CD8-positive, alpha-beta memory T cell (primary cell): ENCODE results near the gene ZNF326. TPM values are rescaled to one million over a fixed set of nuclear protein-coding genes. Genes with fewer than 3 reads are reported as not detected.
A peak's percentile ranks its signal among the peaks of the same experiment; 100 is the strongest.
"Not testable (repeated sequence)": the region's sequence is repeated elsewhere in the genome, so short reads cannot be mapped to it uniquely, and the experiment has no call there.

ENCODE experiments used
- CTCF ChIA-PET: fragments of 350-600 bp; sonication (Branson Sonifier 250); formaldehyde crosslinking; loops from one replicate; lab custom pipeline; 2021; ENCODE audit warnings: antibody characterized with exemption; lab: Charles Lee
- POLR2A ChIA-PET: fragments of 350-600 bp; sonication (Branson Sonifier 250); formaldehyde crosslinking; loops from one replicate; lab custom pipeline; 2021; ENCODE audit warnings: antibody characterized with exemption; lab: Charles Lee
- DNase-seq, 5 donors: peaks; one replicate each; pipeline versions ENCODE4 v3.0.0 to v3.0.0-alpha.2; 2020 to 2022; ENCODE audit warnings: mixed read lengths in 1 of 5
- H3K27ac ChIP-seq: one replicate; pipeline ENCODE4 v1.7.0; 2013; ENCODE audit warnings: low read depth, mild to moderate bottlenecking, low read length, moderate library complexity
- H3K27me3 ChIP-seq: 2 replicates; pipeline ENCODE4 v1.7.0; 2013; ENCODE audit warnings: low read length, mild to moderate bottlenecking; ENCODE audit not compliant: insufficient read depth, poor library complexity, severe bottlenecking
- H3K36me3 ChIP-seq: 2 replicates; pipeline ENCODE4 v1.7.0; 2013; ENCODE audit warnings: mild to moderate bottlenecking, low read length, moderate library complexity; ENCODE audit not compliant: insufficient read depth
- H3K4me1 ChIP-seq: 2 replicates; pipeline ENCODE4 v1.7.0; 2013; ENCODE audit warnings: mild to moderate bottlenecking, low read length, moderate library complexity; ENCODE audit not compliant: insufficient read depth
- H3K4me3 ChIP-seq: 2 replicates; pipeline ENCODE4 v1.7.0; 2013; ENCODE audit warnings: mild to moderate bottlenecking, low read length
- H3K9me3 ChIP-seq: 2 replicates; pipeline ENCODE4 v1.7.0; 2013; ENCODE audit warnings: mild to moderate bottlenecking, low read length
- H3K27ac Mint-ChIP-seq, 8 donors: one replicate each; pipeline ENCODE4 v1.8.0; 2020 to 2021; ENCODE audit warnings: mixed read lengths in 8 of 8, mild to moderate bottlenecking in 6 of 8, inconsistent platforms in 3 of 8, moderate library complexity in 3 of 8
- H3K27me3 Mint-ChIP-seq, 2 donors: one replicate each; pipeline ENCODE4 v1.8.0; 2020 to 2021; ENCODE audit warnings: mixed read lengths in 2 of 2, mild to moderate bottlenecking in 1 of 2, moderate library complexity in 1 of 2
- H3K36me3 Mint-ChIP-seq, 3 donors: one replicate each; pipeline ENCODE4 v1.8.0; 2020 to 2021; ENCODE audit warnings: mixed read lengths in 3 of 3, inconsistent platforms in 1 of 3, mild to moderate bottlenecking in 1 of 3
- H3K4me1 Mint-ChIP-seq, 3 donors: one replicate each; pipeline ENCODE4 v1.8.0; 2020 to 2021; ENCODE audit warnings: mixed read lengths in 3 of 3, inconsistent platforms in 1 of 3, mild to moderate bottlenecking in 1 of 3
- H3K4me3 Mint-ChIP-seq, 7 donors: one replicate each; pipeline ENCODE4 v1.8.0; 2020 to 2021; ENCODE audit warnings: mixed read lengths in 7 of 7, mild to moderate bottlenecking in 6 of 7, moderate library complexity in 4 of 7, inconsistent platforms in 2 of 7
- H3K9me3 Mint-ChIP-seq, 5 donors: one replicate each; pipeline ENCODE4 v1.8.0; 2020 to 2022; ENCODE audit warnings: mixed read lengths in 5 of 5, mild to moderate bottlenecking in 3 of 5, moderate library complexity in 2 of 5, inconsistent platforms in 1 of 5
- polyA plus RNA-seq: library from polyadenylated mRNA; unstranded; fragments of 300-500 nt; fragmentation: Illumina TruSeq; gene quantifications from one replicate; pipeline ENCODE4 v1.2.3, GENCODE V29; 2021
- total RNA-seq, 2 experiments: library from RNA; stranded (reverse); gene quantifications; one replicate each; pipeline ENCODE4 v1.2.3, GENCODE V29; 2021

ZNF326 gene
- total and polyA plus RNA-seq, 3 experiments from 2014 or later: 5.0 to 26.4 (median 26.2) TPM

- Histone ChIP-seq H3K9me3 (no peaks in the 10 kb centered on the region), H3K4me3 (no peak overlapping the region), H3K36me3 (no peaks in the 10 kb centered on the region), H3K4me1 (no peaks in the 10 kb centered on the region), H3K27me3 (no peaks in the 10 kb centered on the region), H3K27ac (no peak overlapping the region)
- ChIA-PET POLR2A (no interaction called here), CTCF (interaction anchor here (0.8 kb wide), 1 partner anchor 12 kb away, joined by 3 read pairs; no protein-coding TSS in a partner anchor)
- no peak for DNase-seq
- H3K27me3 Mint-ChIP-seq: peaks cover 4 to 10% of the 10 kb centered on the region in 2 donors
- no peaks in the 10 kb centered on the region for H3K36me3 Mint-ChIP-seq
- H3K9me3 Mint-ChIP-seq: no peaks in the 10 kb centered on the region
- H3K27ac Mint-ChIP-seq: no peak overlapping the region
- no peak overlapping the region for H3K4me3 Mint-ChIP-seq
- H3K4me1 Mint-ChIP-seq: no peaks in the 10 kb centered on the region
Measured at GRCh38 chr1:89972024-89972423, 22.9 kb upstream of the ZNF326 start.

- Histone ChIP-seq H3K9me3 (no peaks in the 10 kb centered on the region), H3K36me3 (no peaks in the 10 kb centered on the region), H3K27ac (no peak overlapping the region), H3K4me1 (no peaks in the 10 kb centered on the region), H3K27me3 (no peaks in the 10 kb centered on the region), H3K4me3 (no peak overlapping the region)
- no peaks in the 10 kb centered on the region for H3K9me3 Mint-ChIP-seq
- CTCF ChIA-PET: no interaction called here
- POLR2A ChIA-PET: no interaction called here
- H3K27me3 Mint-ChIP-seq: peaks cover 5 to 10% of the 10 kb centered on the region in 2 donors
- H3K27ac Mint-ChIP-seq: no peak overlapping the region
- DNase-seq: no peak
- peak overlapping the region in 1 of 7 donors; percentile 14 for H3K4me3 Mint-ChIP-seq
- H3K36me3 Mint-ChIP-seq: no peaks in the 10 kb centered on the region
- H3K4me1 Mint-ChIP-seq: no peaks in the 10 kb centered on the region
Measured at GRCh38 chr1:89973471-89974127, 21.3 kb upstream of the ZNF326 start.

GRCh38 chr1:89974256-89974655 is 20.7 kb upstream of the ZNF326 start:
- Mint-ChIP-seq H3K36me3 (no peaks in the 10 kb centered on the region), H3K4me1 (no peaks in the 10 kb centered on the region), H3K27me3 (peaks cover 5 to 10% of the 10 kb centered on the region in 2 donors), H3K4me3 (no peak overlapping the region), H3K27ac (no peak overlapping the region), H3K9me3 (no peaks in the 10 kb centered on the region)
- Histone ChIP-seq H3K4me3 (no peak overlapping the region), H3K36me3 (no peaks in the 10 kb centered on the region), H3K27me3 (no peaks in the 10 kb centered on the region), H3K4me1 (no peaks in the 10 kb centered on the region), H3K27ac (no peak overlapping the region), H3K9me3 (no peaks in the 10 kb centered on the region)
- CTCF ChIA-PET: no interaction called here
- no peak for DNase-seq
- POLR2A ChIA-PET: no interaction called here

- Histone ChIP-seq H3K4me3 (no peak overlapping the region), H3K27ac (peak overlapping the region; percentile 32), H3K4me1 (no peaks in the 10 kb centered on the region), H3K36me3 (no peaks in the 10 kb centered on the region), H3K27me3 (no peaks in the 10 kb centered on the region), H3K9me3 (no peaks in the 10 kb centered on the region)
- H3K36me3 Mint-ChIP-seq: no peaks in the 10 kb centered on the region
- DNase-seq: no peak
- peaks cover 5 to 10% of the 10 kb centered on the region in 2 donors for H3K27me3 Mint-ChIP-seq
- H3K27ac Mint-ChIP-seq: no peak overlapping the region
- H3K9me3 Mint-ChIP-seq: no peaks in the 10 kb centered on the region
- H3K4me1 Mint-ChIP-seq: no peaks in the 10 kb centered on the region
- no peak overlapping the region for H3K4me3 Mint-ChIP-seq
- ChIA-PET CTCF (no interaction called here), POLR2A (no interaction called here)
Measured at GRCh38 chr1:89974696-89975470, 20.0 kb upstream of the ZNF326 start.

GRCh38 chr1:89975540-89976125 is 19.3 kb upstream of the ZNF326 start:
- no peak for DNase-seq
- no peak overlapping the region for H3K4me3 ChIP-seq
- no peaks in the 10 kb centered on the region for H3K9me3 Mint-ChIP-seq
- no peaks in the 10 kb centered on the region for H3K27me3 ChIP-seq
- H3K4me1 Mint-ChIP-seq: no peaks in the 10 kb centered on the region
- H3K9me3 ChIP-seq: no peaks in the 10 kb centered on the region
- no peaks in the 10 kb centered on the region for H3K36me3 ChIP-seq
- no peak overlapping the region for H3K4me3 Mint-ChIP-seq
- H3K36me3 Mint-ChIP-seq: no peaks in the 10 kb centered on the region
- H3K27ac ChIP-seq: peak overlapping the region; percentile 32
- H3K4me1 ChIP-seq: no peaks in the 10 kb centered on the region
- H3K27me3 Mint-ChIP-seq: peaks cover 5 to 10% of the 10 kb centered on the region in 2 donors
- CTCF ChIA-PET: interaction anchor here (1.8 kb wide), 1 partner anchor 12 kb away, joined by 5 read pairs; no protein-coding TSS in a partner anchor
- H3K27ac Mint-ChIP-seq: no peak overlapping the region
- POLR2A ChIA-PET: no interaction called here

- Histone ChIP-seq H3K27me3 (no peaks in the 10 kb centered on the region), H3K36me3 (no peaks in the 10 kb centered on the region), H3K9me3 (no peaks in the 10 kb centered on the region), H3K27ac (no peak overlapping the region), H3K4me3 (no peak overlapping the region), H3K4me1 (no peaks in the 10 kb centered on the region)
- Mint-ChIP-seq H3K36me3 (no peaks in the 10 kb centered on the region), H3K9me3 (no peaks in the 10 kb centered on the region), H3K4me1 (no peaks in the 10 kb centered on the region), H3K27me3 (peaks cover 4 to 8% of the 10 kb centered on the region in 2 donors), H3K4me3 (no peak overlapping the region), H3K27ac (no peak overlapping the region)
- CTCF ChIA-PET: no interaction called here
- POLR2A ChIA-PET: no interaction called here
- no peak for DNase-seq
Measured at GRCh38 chr1:89978755-89979154, 16.2 kb upstream of the ZNF326 start.

GRCh38 chr1:89980605-89981004 is 14.3 kb upstream of the ZNF326 start:
- Mint-ChIP-seq H3K27me3 (peaks cover 2 to 4% of the 10 kb centered on the region in 2 donors), H3K27ac (no peak overlapping the region), H3K4me3 (no peak overlapping the region), H3K36me3 (no peaks in the 10 kb centered on the region), H3K9me3 (no peaks in the 10 kb centered on the region), H3K4me1 (no peaks in the 10 kb centered on the region)
- Histone ChIP-seq H3K36me3 (no peaks in the 10 kb centered on the region), H3K4me1 (no peaks in the 10 kb centered on the region), H3K9me3 (no peaks in the 10 kb centered on the region), H3K27me3 (no peaks in the 10 kb centered on the region), H3K4me3 (no peak overlapping the region), H3K27ac (no peak overlapping the region)
- POLR2A ChIA-PET: no interaction called here
- CTCF ChIA-PET: no interaction called here
- no peak for DNase-seq

GRCh38 chr1:89982846-89983245 is 12.1 kb upstream of the ZNF326 start:
- H3K4me3 ChIP-seq, H3K4me1 Mint-ChIP-seq, H3K9me3 Mint-ChIP-seq, H3K27me3 Mint-ChIP-seq, H3K27ac Mint-ChIP-seq, DNase-seq, H3K27me3 ChIP-seq, POLR2A ChIA-PET, H3K36me3 ChIP-seq, H3K36me3 Mint-ChIP-seq, H3K9me3 ChIP-seq, H3K4me1 ChIP-seq, H3K4me3 Mint-ChIP-seq, H3K27ac ChIP-seq, CTCF ChIA-PET: not testable (repeated sequence)
